Measurements from ENCODE around the gene MYO16.

MYO16 gene

DNA sequence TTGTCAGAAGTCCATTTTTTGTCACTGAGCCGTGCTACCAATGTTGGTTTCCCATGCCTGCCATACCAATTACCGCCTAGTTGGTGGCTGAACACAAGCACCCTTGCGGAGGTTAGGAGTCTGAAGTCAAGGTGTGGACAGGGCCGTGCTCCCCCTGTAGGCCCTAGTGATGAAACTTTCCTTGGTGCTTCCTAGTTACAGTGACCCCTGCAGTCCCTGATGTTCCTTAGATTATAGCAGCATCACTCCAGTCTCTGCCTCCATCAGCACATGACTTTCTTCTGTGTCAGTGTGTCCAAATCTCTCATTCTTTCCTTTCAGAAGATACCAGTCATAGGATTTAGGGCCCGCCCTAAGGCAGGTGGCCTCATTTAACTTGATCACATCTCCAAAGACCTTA is 99.0 kb downstream of the MYO16 start:
- TF ChIP-seq, protein P1, sequence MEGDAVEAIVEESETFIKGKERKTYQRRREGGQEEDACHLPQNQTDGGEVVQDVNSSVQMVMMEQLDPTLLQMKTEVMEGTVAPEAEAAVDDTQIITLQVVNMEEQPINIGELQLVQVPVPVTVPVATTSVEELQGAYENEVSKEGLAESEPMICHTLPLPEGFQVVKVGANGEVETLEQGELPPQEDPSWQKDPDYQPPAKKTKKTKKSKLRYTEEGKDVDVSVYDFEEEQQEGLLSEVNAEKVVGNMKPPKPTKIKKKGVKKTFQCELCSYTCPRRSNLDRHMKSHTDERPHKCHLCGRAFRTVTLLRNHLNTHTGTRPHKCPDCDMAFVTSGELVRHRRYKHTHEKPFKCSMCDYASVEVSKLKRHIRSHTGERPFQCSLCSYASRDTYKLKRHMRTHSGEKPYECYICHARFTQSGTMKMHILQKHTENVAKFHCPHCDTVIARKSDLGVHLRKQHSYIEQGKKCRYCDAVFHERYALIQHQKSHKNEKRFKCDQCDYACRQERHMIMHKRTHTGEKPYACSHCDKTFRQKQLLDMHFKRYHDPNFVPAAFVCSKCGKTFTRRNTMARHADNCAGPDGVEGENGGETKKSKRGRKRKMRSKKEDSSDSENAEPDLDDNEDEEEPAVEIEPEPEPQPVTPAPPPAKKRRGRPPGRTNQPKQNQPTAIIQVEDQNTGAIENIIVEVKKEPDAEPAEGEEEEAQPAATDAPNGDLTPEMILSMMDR (IDR thresholded peaks at IDR 0.05; ENCODE audit: low read depth, low read length): no peak
- DNase-seq (ENCODE audit: extremely low read depth, low read depth): no peak

DNA sequence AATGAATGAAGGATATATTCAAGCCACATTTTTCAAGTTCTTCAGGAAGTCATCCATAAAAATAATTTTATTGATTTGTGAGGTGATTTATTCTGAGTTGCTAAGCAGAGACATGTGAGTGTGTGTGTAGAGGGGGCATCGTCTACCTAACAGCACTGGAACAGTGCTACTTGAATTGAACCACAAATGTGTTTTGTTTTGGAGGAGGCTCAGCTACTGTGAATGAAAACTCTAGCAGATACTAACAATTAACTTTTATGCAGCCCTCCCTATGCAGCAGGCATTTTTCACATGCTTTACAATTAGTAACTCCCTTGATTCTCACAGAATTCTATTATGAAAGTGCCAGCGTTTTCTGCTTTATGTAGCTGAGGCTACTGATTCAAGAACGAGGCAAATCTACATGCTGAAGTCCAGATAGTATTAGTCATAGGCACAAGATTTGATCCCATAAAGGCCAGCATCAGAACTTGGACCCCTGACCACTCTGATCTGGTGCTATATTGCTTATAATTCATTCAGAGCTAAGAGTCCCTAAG is 103.7 kb downstream of the MYO16 start:
- no peak for DNase-seq (ENCODE audit: extremely low read depth, low read depth)
- TF ChIP-seq, protein P1 (IDR thresholded peaks at IDR 0.05; ENCODE audit: low read depth, low read length): no peak

- no peak for DNase-seq (ENCODE audit: extremely low read depth, low read depth)
Measured at GRCh38 chr13:108734676-108735075, 105.3 kb downstream of the MYO16 start.

GRCh38 chr13:108741930-108742329 is 112.5 kb downstream of the MYO16 start:
- TF ChIP-seq, protein P1 (IDR thresholded peaks at IDR 0.05; ENCODE audit: low read depth, low read length): no peak
- DNase-seq (ENCODE audit: extremely low read depth, low read depth): no peak

More at GRCh38 chr13:108734676-108735075, 105.3 kb downstream of the MYO16 start:
- TF ChIP-seq, protein P1 (IDR thresholded peaks at IDR 0.05; ENCODE audit: low read depth, low read length): no peak

DNA sequence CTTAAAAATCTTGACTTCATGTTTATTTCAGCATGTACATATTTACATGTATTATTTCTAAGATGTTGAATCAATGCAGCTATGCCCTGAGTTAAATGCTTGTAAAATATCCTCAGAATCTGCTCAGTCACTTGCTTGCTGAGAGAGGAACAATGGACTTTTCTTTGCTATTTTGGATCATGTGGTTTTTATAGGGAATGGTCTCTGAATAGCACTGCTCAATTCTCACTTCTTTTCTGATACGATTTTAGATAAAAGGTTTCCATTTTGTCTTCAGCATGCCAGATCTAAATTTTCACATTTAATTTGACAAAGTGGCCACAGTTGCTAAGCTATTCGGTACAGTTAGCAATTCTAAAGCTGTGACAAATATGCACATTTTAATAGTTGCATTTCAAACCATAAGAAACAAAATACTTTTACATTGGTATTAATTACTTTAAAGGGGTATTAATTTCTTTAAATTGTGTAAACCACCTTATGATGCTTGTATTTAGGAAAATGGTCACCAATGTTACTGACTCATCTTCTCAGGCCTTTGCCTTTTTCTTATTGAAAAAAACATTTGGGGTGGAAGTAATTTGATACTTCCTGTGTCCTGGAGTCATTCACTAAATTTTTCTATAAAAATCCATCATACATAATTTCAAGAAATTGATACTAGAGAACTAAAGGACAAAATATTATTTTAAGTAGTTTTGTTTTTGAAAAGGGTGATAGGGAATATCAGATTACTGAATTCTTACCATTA is 113.5 kb downstream of the MYO16 start:
- no peak for DNase-seq (ENCODE audit: extremely low read depth, low read depth)
- TF ChIP-seq, protein P1 (IDR thresholded peaks at IDR 0.05; ENCODE audit: low read depth, low read length): no peak

- TF ChIP-seq, protein P1 (IDR thresholded peaks at IDR 0.05; ENCODE audit: low read depth, low read length): no peak
- no peak for DNase-seq (ENCODE audit: extremely low read depth, low read depth)
Measured at GRCh38 chr13:108743522-108743921, 114.1 kb downstream of the MYO16 start.

GRCh38 chr13:108747843-108748242 is 118.4 kb downstream of the MYO16 start:
- TF ChIP-seq, protein P1 (IDR thresholded peaks at IDR 0.05; ENCODE audit: low read depth, low read length): no peak
- DNase-seq (ENCODE audit: extremely low read depth, low read depth): no peak
